Measurements from ENCODE around the gene METTL14. TPM values are rescaled to one million over a fixed set of nuclear protein-coding genes. Genes with fewer than 3 reads are reported as not detected.

METTL14 gene
- polyA plus RNA-seq, 1 donor: 64.5 TPM

DNA sequence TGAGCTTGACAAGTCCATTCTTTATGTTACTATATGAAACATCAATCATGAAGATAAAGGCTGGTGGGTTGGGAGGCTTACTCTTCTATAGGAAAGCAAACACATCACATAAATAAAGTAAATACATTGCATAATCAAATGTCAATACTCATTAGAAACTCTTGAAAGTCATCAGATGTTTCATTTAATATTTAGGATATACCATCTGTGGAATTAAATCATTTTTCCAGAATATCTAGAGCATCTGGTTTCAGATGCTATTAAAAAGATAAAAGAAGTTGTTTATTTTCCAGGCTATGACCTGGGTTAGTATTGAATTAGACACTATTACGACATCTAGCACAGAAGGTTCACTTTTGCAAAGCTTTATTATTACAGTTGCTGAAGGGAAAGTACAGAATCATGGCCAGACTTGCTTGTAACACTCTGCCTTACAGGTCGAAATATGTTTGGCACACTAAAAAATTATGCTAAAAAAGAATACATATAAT, 72.6 kb downstream of the METTL14 start:
- peak; percentile 36 for DNase-seq

GRCh38 chr4:118758293-118758692, 73.1 kb downstream of the METTL14 start:
- peak; percentile 43 for DNase-seq

GRCh38 chr4:118759481-118759880, 74.3 kb downstream of the METTL14 start:
- no peak for DNase-seq

- no peak for DNase-seq
Measured at GRCh38 chr4:118760092-118760491, 74.9 kb downstream of the METTL14 start.

- DNase-seq: no peak
Measured at GRCh38 chr4:118760493-118760892, 75.3 kb downstream of the METTL14 start.

DNA sequence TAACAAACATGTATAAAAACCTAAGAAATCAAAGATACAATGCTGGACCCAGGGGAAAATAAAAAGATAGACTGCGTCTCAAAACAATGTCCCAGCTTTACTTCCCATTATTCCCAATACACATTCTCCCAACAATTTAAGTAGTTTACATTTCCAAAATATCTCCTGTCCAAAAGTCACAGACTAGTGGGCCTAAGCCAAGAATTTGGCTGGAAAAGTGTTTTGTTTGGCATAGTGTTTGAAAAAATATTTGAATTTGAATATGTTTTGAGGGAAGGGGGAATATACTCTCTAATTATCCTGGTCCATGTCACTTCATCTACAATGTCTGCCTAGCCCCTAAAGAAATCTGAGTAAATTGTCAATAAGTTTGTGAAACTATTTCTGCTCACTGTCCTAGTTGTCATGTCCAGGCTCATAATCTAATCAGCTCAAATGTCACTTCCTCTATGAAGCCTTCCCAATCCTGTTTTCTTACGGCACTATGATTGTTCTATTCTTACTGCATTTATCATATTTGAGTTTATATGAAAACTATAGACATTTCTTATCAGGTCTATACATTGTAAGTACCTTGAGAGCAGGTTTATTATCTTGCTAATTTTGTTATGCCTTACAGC, 76.3 kb downstream of the METTL14 start:
- DNase-seq: no peak

DNA sequence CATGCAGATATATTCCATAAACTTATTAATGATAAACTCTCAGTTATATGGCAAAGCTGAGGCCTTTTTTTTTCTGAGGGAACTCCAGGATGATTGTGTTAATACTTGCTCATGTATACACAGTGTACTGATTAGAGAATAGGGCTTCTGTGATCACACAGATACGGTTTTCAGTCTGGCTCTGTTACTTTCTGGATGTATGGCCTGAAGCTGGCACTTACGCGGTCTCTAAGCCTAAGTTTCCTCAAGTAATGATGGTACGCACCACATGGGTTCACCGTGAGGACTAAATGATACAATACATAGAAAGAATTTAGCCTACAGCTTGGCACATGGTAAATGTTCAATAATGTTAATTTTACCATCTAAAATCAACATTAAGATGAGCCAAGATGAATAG, 77.0 kb downstream of the METTL14 start:
- DNase-seq: no peak

DNA sequence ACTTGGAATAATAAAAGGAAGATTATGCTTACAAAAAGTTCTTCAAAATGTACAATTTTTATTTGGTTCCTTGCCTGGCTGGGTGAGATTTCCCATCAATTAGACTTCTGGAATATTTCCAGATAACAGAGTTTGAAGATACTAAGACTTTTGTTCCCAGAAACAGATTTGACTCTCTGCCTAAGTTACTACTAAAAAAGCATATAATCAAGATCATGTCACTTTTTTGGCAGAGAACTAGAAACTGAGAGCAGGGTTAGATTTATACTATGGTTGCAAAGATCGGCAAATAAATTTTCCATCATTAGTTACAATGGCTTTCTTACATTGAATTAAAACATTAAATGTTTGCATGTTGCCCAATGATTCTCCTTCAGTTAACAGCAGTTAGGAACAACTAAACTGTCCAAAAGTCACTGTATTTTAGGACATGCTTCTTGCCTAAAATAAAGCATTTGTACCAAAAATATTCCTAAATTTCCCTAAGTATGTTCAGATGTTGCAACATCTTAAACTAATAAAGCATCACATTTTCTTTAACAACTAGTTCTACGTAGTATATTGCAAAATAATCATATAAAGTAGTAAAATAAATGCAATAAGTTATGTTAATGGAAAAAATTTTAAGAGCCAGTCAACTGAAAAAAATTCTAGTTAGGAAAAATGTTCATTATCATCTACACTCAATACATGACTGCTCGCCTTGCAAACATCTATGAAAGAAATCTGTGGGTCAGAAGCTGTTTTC, 77.7 kb downstream of the METTL14 start:
- peak; percentile 57 for DNase-seq

Other genes with a start within 250 kb of the METTL14 start
- gene SEC24D, start 150.7 kb downstream of the METTL14 start, polyA plus RNA-seq (ENCODE audit: insufficient read length): 44.3 TPM
- gene SYNPO2, start 203.5 kb downstream of the METTL14 start, polyA plus RNA-seq (ENCODE audit: insufficient read length): 14.3 TPM